GM19238 (cell line): ENCODE measurements around the gene TMEM50B.
A peak's percentile ranks its signal among the peaks of the same experiment; 100 is the strongest.
"Not testable (repeated sequence)": the region's sequence is repeated elsewhere in the genome, so short reads cannot be mapped to it uniquely, and the experiment has no call there.

Experiments
- DNase-seq: peaks from one replicate; pipeline ENCODE4 v3.0.0; 2011; ENCODE audit warnings: low spot score; ENCODE audit not compliant: insufficient read length

The TMEM50B gene

GRCh38 chr21:33428669-33429068 is 51.1 kb downstream of the TMEM50B start:
- DNase-seq, result no peak

DNA sequence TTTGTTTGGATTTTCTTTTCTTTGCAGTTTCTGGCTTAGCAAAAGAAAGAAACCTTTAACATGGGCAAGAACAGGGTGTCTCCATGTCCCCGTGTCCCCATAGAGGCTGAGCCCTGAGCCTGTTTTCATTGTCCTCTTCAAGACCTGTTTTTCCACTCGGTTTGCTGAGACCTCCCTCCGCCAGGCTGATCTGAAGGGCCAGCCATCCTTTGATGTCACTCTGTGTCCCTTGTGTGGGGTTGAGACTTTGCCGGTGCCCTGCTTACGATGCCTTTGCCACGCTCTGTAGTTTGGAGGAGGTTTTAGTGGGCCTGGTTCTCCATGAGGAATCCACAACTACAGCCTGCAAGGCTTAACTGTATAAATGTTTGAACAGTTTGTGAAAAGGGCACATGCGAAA is 52.7 kb downstream of the TMEM50B start:
- DNase-seq, result no peak

DNA sequence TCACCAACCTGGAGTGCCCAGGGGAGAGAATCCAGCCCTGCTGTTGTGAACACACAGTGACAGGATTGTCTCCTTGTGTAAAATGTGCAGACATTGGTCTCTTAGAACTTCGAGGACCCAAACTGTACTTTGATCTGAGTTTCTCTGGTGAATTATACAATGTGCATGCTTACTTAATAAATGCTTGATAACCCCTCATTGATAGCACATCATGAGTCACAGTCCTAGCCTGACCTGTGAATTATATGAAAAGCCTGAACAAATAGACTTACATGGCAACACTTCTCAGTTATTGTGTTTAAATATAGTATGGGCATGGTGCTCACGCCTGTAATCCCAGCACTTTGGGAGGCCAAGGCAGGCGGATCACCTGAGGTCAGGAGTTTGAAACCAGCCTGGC is 53.9 kb downstream of the TMEM50B start:
- no peak for DNase-seq

DNA sequence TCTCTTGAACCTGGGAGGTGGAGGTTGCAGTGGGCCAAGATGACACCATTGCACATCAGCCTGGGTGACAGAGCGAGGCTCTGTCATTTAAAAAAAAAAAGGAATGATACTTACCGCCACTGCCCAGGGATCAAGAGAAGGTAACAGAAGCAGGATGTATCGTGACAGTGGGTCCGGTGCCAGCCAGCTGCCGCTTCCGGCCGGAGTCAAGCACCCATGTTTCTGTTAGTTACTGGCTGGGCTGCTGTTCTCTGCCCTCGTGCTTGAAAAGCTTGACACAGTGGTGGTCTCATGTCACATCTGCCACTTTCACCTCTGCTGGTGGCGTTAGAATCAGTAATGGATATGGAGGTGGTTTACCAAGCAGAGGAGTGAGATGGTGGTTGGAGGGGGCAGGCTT is 55.6 kb downstream of the TMEM50B start:
- DNase-seq, result no peak

GRCh38 chr21:33421713-33422393 is 57.9 kb downstream of the TMEM50B start:
- DNase-seq, result no peak

GRCh38 chr21:33419538-33420123 is 60.1 kb downstream of the TMEM50B start:
- DNase-seq, result no peak

- no peak for DNase-seq
Measured at GRCh38 chr21:33418691-33419090, 61.1 kb downstream of the TMEM50B start.

- no peak for DNase-seq
Measured at GRCh38 chr21:33414926-33415325, 64.8 kb downstream of the TMEM50B start.

DNA sequence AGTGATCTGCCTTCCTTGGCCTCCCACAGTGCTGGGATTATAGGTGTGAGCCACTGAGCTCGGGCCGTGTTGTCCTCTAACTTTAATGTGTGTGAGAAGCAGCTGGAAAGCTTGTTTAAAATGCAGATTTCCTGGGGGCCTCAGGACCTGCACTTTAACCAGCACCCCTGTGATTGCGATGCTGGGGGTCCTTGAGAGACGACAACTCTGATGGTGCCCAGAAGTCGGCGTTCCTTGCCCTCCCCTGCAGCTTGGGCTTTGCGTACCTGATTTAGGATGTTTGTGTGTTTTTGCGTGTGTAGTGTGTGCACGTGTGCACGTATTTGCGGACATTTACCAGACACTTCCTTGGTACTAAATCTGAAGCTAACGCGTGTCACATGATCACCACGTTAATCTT is 65.7 kb downstream of the TMEM50B start:
- no peak for DNase-seq

DNA sequence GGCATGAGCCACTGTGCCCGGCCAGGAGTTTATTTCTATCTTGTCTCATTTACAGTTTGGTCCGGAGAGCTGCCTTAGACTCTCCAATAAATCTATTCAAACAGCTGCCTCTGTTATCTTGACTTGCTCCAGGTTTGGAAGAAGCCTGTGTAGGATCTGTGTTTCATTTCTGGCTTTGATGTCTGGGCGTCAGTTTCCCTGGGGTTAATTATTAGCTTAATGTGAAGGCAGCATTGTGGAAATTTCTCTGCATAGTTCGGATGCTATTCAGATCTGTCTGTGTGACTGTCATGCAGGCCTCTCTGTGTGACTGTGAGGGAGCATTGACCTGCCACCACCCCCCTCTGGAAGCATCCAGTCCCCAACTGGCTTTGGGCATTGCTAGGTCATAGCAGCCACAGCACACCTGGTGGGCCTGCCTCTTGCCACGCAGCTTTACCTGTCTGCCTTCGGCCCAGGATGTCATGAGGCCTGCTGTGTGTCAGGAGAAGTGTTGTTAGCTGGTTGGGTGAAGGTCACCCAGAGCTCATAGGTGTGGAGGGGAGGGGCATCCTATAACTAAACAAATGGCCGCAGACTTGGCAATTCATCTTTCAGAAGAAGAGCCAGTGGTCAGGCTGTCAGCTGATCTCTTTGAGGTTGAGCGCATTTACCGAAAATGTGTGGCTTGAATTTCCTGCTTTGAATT is 66.8 kb downstream of the TMEM50B start:
- DNase-seq, result peak; percentile 39

DNA sequence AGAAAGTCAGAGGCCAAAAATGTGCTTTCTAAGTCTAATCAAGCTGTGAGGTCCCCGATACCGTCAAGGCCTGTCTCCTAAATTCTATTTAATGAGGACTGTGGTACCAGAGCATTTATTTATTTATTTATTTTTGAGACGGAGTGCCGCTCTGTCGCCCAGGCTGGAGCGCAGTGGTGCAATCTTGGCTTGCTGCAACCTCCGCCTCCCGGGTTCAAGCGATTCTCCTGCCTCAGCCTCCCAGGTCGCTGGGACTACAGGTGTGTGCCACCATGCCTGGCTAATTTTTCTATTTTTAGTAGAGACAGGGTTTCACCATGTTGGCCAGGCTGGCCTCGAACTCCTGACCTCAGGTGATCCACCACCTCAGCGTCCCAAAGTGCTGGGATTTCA is 67.3 kb downstream of the TMEM50B start:
- DNase-seq, result not testable (repeated sequence)

DNA sequence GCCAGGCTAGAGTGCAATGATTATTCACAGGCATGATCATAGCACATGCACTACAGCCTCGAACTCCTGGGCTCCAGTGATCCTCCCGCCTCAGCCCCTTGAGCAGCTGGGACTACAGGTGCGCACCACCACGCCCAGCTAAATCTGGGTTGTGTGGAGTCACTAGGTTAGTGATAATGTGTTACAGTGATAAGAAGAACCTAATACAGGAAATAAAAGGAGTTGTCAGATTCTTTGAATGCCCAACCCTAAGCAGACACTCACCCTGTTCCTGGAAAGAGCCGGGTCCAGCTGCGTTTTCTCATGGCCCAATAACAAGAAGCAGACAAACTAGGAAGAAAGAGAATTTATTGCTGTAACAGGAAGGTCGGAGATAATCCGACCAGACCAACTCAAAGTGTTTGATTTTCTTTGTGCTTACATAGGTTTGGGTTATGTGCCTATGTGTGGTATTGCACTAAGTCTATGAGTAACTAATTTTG is 67.8 kb downstream of the TMEM50B start:
- no peak for DNase-seq

- DNase-seq, result no peak
Measured at GRCh38 chr21:33406493-33406892, 73.3 kb downstream of the TMEM50B start.

GRCh38 chr21:33403786-33404585 is 75.8 kb downstream of the TMEM50B start:
- DNase-seq, result no peak

- DNase-seq, result peak; percentile 68
Measured at GRCh38 chr21:33403128-33403785, 76.5 kb downstream of the TMEM50B start, which contains the start of gene IFNGR2. TSS of gene IFNGR2 (plus strand) at chr21:33403413. CDS start at chr21:33403544, 131 bp downstream.

DNA sequence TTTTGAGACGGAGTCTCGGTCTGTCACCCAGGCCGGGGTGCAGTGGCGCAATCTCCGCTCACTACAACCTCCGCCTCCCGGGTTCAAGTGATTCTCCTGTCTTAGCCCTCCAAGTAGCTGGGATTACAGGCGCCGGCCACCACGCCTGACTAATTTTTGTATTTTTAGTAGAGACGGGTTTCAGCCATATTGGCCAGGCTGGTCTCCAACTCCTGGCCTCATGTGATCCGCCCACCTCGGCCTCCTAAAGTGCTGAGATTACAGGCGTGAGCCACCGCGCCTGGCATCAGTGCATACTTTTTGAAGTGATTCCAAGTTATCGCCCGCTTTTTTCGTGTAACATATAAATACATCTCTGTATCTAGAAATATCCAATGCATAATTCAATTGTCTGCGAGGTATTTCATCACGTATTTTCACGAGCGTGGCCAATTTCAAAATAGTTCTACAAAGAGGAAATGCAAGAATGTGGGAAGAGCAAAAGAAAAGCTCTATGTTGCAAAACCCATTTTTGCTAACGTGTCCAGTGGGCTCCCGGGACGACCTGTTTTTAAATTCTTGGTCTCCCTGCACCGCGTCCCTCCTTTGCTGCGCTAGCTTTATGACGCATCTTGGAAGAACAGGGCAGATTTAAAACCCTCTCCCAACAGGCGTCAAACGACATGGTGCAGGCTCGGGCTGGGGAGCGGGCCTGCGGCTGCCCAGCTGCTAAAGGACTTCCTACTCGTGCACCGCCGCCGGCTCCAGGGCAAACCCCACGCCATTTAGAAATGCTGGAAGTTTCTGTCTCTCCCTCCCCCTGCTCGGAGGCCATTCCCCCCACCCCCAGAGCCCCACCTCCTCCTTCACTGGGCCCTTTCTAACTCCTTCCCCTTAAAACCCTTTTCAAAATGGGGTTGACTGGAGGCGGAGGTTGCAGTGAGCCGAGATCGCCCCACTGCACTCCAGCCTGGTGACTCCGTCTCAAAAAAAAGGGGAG is 77.5 kb downstream of the TMEM50B start:
- DNase-seq, result peak; percentile 56

GRCh38 chr21:33401630-33401992 is 78.2 kb downstream of the TMEM50B start:
- no peak for DNase-seq
